Gastrocnemius medialis (tissue), 4 donors: ENCODE data around the gene COX20.

ENCODE experiments used
- POLR2A ChIP-seq, 2 donors: fragments of 450-650 bp; IDR thresholded peaks; one replicate each; pipeline ENCODE4 v1.6.1; 2017; ENCODE audit warnings: antibody characterized with exemption in 2 of 2, mild to moderate bottlenecking in 2 of 2, moderate library complexity in 2 of 2
- TF ChIP-seq, protein P1 (sequence below), 5 experiments: fragments of 450-650 bp in 3 of 5; fragments of 200-600 bp in 2 of 5; sonication (generic) in 2 of 5; IDR thresholded peaks in 4 of 5; conservative IDR thresholded peaks in 1 of 5; 1 replicate in 4 of 5; 2 replicates in 1 of 5; pipeline ENCODE4 v1.5.1; 2016 to 2019; ENCODE audit warnings: antibody characterized with exemption in 5 of 5, mild to moderate bottlenecking in 3 of 5, moderate library complexity in 3 of 5

- TF ChIP-seq, protein P1, sequence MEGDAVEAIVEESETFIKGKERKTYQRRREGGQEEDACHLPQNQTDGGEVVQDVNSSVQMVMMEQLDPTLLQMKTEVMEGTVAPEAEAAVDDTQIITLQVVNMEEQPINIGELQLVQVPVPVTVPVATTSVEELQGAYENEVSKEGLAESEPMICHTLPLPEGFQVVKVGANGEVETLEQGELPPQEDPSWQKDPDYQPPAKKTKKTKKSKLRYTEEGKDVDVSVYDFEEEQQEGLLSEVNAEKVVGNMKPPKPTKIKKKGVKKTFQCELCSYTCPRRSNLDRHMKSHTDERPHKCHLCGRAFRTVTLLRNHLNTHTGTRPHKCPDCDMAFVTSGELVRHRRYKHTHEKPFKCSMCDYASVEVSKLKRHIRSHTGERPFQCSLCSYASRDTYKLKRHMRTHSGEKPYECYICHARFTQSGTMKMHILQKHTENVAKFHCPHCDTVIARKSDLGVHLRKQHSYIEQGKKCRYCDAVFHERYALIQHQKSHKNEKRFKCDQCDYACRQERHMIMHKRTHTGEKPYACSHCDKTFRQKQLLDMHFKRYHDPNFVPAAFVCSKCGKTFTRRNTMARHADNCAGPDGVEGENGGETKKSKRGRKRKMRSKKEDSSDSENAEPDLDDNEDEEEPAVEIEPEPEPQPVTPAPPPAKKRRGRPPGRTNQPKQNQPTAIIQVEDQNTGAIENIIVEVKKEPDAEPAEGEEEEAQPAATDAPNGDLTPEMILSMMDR (IDR thresholded peaks at IDR 0.05 in 4 of 5, conservative IDR thresholded peaks at IDR 0.05 in 1 of 5): no peak
- TF ChIP-seq POLR2A (IDR thresholded peaks at IDR 0.05): no peak
These were observed 30.6 kb upstream of the COX20 start for GRCh38 chr1:244804841-244805240.
